Stimulated activated naive CD8-positive, alpha-beta T cell treated with anti-CD3 and anti-CD28 coated beads, Interleukin-15, amount 100 ng/mL, for 72 hours (primary cell): ENCODE data around the gene CDIPT.
A peak's percentile ranks its signal among the peaks of the same experiment; 100 is the strongest.
"Not testable (repeated sequence)": the region's sequence is repeated elsewhere in the genome, so short reads cannot be mapped to it uniquely, and the experiment has no call there.

Experiments used
- ATAC-seq: fragments of 150-1000 bp; cut with Tn5 transposase; 2 replicates; pipeline ENCODE4 v1.10.0; 2021; ENCODE audit warnings: mild to moderate bottlenecking, moderate library complexity
- DNase-seq, 2 donors: peaks; one replicate each; pipeline ENCODE4 v3.0.0; 2021 to 2022
- H3K27ac Mint-ChIP-seq, 2 donors: one replicate each; pipeline ENCODE4 v1.8.0; 2022; ENCODE audit warnings: mild to moderate bottlenecking in 2 of 2, mixed read lengths in 2 of 2, moderate library complexity in 2 of 2
- H3K27me3 Mint-ChIP-seq: one replicate; pipeline ENCODE4 v1.8.0; 2022; ENCODE audit warnings: mixed read lengths
- H3K4me1 Mint-ChIP-seq: one replicate; pipeline ENCODE4 v1.8.0; 2022; ENCODE audit warnings: mild to moderate bottlenecking, mixed read lengths
- H3K4me3 Mint-ChIP-seq, 2 donors: one replicate each; pipeline ENCODE4 v1.8.0; 2022; ENCODE audit warnings: mild to moderate bottlenecking in 2 of 2, mixed read lengths in 2 of 2, moderate library complexity in 1 of 2
- H3K9me3 Mint-ChIP-seq, 2 donors: one replicate each; pipeline ENCODE4 v1.8.0; 2022; ENCODE audit warnings: mixed read lengths in 2 of 2

The CDIPT gene

GRCh38 chr16:29900102-29900887, 37.3 kb upstream of the CDIPT start, which contains the start of gene ASPHD1:
Gene ASPHD1, plus strand, starts transcription at chr16:29900488. Its CDS starts 484 bp downstream, at chr16:29900972.
- Mint-ChIP-seq H3K27me3 (peaks cover 50% of the 10 kb centered on the region), H3K9me3 (no peaks in the 10 kb centered on the region), H3K4me1 (peaks cover 28% of the 10 kb centered on the region), H3K27ac (no peak within 1 kb of the TSS), H3K4me3 (peak within 1 kb of the TSS; percentile 77 to 80)
- ATAC-seq, result peak; percentile 87
- peak; percentile 59 to 82 for DNase-seq

- Mint-ChIP-seq H3K27me3 (peaks cover 52% of the 10 kb centered on the region), H3K4me3 (peak within 1 kb of the TSS; percentile 77 to 80), H3K27ac (peak within 1 kb of the TSS in 1 of 2 donors; percentile 61), H3K9me3 (no peaks in the 10 kb centered on the region), H3K4me1 (peaks cover 28% of the 10 kb centered on the region)
- no peak for ATAC-seq
- peak in 1 of 2 donors; percentile 68 for DNase-seq
These were observed 36.6 kb upstream of the CDIPT start, which contains the start of gene SEZ6L2 for GRCh38 chr16:29899516-29900101. Gene SEZ6L2, minus strand, starts transcription at chr16:29899550. Its CDS starts 531 bp downstream, at chr16:29899019.

- DNase-seq, result no peak
These were observed 35.9 kb upstream of the CDIPT start for GRCh38 chr16:29898804-29899515.

GRCh38 chr16:29898135-29898803, 35.2 kb upstream of the CDIPT start:
- ATAC-seq, result no peak
- no peaks in the 10 kb centered on the region for H3K9me3 Mint-ChIP-seq
- no peak for DNase-seq
- no peak overlapping the region for H3K27ac Mint-ChIP-seq
- H3K4me3 Mint-ChIP-seq, result no peak overlapping the region
- peaks cover 52% of the 10 kb centered on the region for H3K27me3 Mint-ChIP-seq
- H3K4me1 Mint-ChIP-seq, result peaks cover 22% of the 10 kb centered on the region

More at GRCh38 chr16:29898804-29899515, 35.9 kb upstream of the CDIPT start:
- Mint-ChIP-seq H3K27ac (peak overlapping the region in 1 of 2 donors; percentile 61), H3K4me1 (peaks cover 28% of the 10 kb centered on the region), H3K27me3 (peaks cover 52% of the 10 kb centered on the region), H3K4me3 (peak overlapping the region; percentile 24 to 57), H3K9me3 (no peaks in the 10 kb centered on the region)
- ATAC-seq, result no peak

- peaks cover 52% of the 10 kb centered on the region for H3K27me3 Mint-ChIP-seq
- ATAC-seq (no peak), DNase-seq (no peak)
- no peak overlapping the region for H3K4me3 Mint-ChIP-seq
- H3K27ac Mint-ChIP-seq, result no peak overlapping the region
- H3K4me1 Mint-ChIP-seq, result peaks cover 21% of the 10 kb centered on the region
- H3K9me3 Mint-ChIP-seq, result no peaks in the 10 kb centered on the region
These were observed 34.3 kb upstream of the CDIPT start for GRCh38 chr16:29897333-29897732.

GRCh38 chr16:29896841-29897240, 33.8 kb upstream of the CDIPT start:
- H3K4me1 Mint-ChIP-seq, result peaks cover 21% of the 10 kb centered on the region
- H3K4me3 Mint-ChIP-seq, result no peak overlapping the region
- peaks cover 52% of the 10 kb centered on the region for H3K27me3 Mint-ChIP-seq
- no peak for DNase-seq
- no peak for ATAC-seq
- no peaks in the 10 kb centered on the region for H3K9me3 Mint-ChIP-seq
- no peak overlapping the region for H3K27ac Mint-ChIP-seq

GRCh38 chr16:29894352-29894751, 31.3 kb upstream of the CDIPT start:
- H3K4me1 Mint-ChIP-seq, result peaks cover 11% of the 10 kb centered on the region
- H3K27me3 Mint-ChIP-seq, result peaks cover 41% of the 10 kb centered on the region
- no peak overlapping the region for H3K27ac Mint-ChIP-seq
- ATAC-seq (no peak), DNase-seq (no peak)
- H3K9me3 Mint-ChIP-seq, result no peaks in the 10 kb centered on the region
- no peak overlapping the region for H3K4me3 Mint-ChIP-seq

- Mint-ChIP-seq H3K27me3 (peaks cover 33% of the 10 kb centered on the region), H3K4me3 (no peak overlapping the region), H3K9me3 (no peaks in the 10 kb centered on the region), H3K27ac (no peak overlapping the region), H3K4me1 (peaks cover 3% of the 10 kb centered on the region)
- DNase-seq (no peak), ATAC-seq (no peak)
These were observed 30.5 kb upstream of the CDIPT start for GRCh38 chr16:29893553-29893952.

GRCh38 chr16:29892458-29892813, 29.4 kb upstream of the CDIPT start:
- Mint-ChIP-seq H3K9me3 (no peaks in the 10 kb centered on the region), H3K27me3 (peaks cover 22% of the 10 kb centered on the region), H3K4me1 (no peaks in the 10 kb centered on the region), H3K27ac (no peak overlapping the region), H3K4me3 (no peak overlapping the region)
- DNase-seq (no peak), ATAC-seq (no peak)

- no peak for DNase-seq
- ATAC-seq, result no peak
- H3K4me1 Mint-ChIP-seq, result no peaks in the 10 kb centered on the region
- H3K4me3 Mint-ChIP-seq, result no peak overlapping the region
- peaks cover 17% of the 10 kb centered on the region for H3K27me3 Mint-ChIP-seq
- no peak overlapping the region for H3K27ac Mint-ChIP-seq
- no peaks in the 10 kb centered on the region for H3K9me3 Mint-ChIP-seq
These were observed 28.8 kb upstream of the CDIPT start for GRCh38 chr16:29891525-29892457.

- not testable (repeated sequence) for DNase-seq, H3K4me1 Mint-ChIP-seq, H3K4me3 Mint-ChIP-seq, ATAC-seq, H3K27me3 Mint-ChIP-seq, H3K27ac Mint-ChIP-seq, H3K9me3 Mint-ChIP-seq
These were observed 26.3 kb upstream of the CDIPT start for GRCh38 chr16:29889372-29889771.

GRCh38 chr16:29883987-29884386, 21.0 kb upstream of the CDIPT start:
- no peaks in the 10 kb centered on the region for H3K9me3 Mint-ChIP-seq
- peaks cover 9% of the 10 kb centered on the region for H3K27me3 Mint-ChIP-seq
- H3K4me3 Mint-ChIP-seq, result no peak overlapping the region
- ATAC-seq (no peak), DNase-seq (no peak)
- H3K4me1 Mint-ChIP-seq, result no peaks in the 10 kb centered on the region
- H3K27ac Mint-ChIP-seq, result peak overlapping the region in 1 of 2 donors; percentile 12

- Mint-ChIP-seq H3K9me3 (no peaks in the 10 kb centered on the region), H3K4me1 (peaks cover 19% of the 10 kb centered on the region), H3K27me3 (peaks cover 37% of the 10 kb centered on the region), H3K27ac (no peak overlapping the region), H3K4me3 (no peak overlapping the region)
- ATAC-seq (no peak), DNase-seq (no peak)
These were observed 18.0 kb upstream of the CDIPT start for GRCh38 chr16:29881050-29881449.

- ATAC-seq (no peak), DNase-seq (no peak)
- no peaks in the 10 kb centered on the region for H3K9me3 Mint-ChIP-seq
- peaks cover 20% of the 10 kb centered on the region for H3K4me1 Mint-ChIP-seq
- H3K4me3 Mint-ChIP-seq, result no peak overlapping the region
- H3K27me3 Mint-ChIP-seq, result peaks cover 48% of the 10 kb centered on the region
- no peak overlapping the region for H3K27ac Mint-ChIP-seq
These were observed 15.1 kb upstream of the CDIPT start for GRCh38 chr16:29878172-29878571.
